ENCODE measurements around the gene HIVEP3.

The HIVEP3 gene

GRCh38 chr1:41468122-41468762 is 450.5 kb downstream of the HIVEP3 start:
- Histone ChIP-seq H3K4me3 (no peak overlapping the region), H3K27ac (no peak overlapping the region)
- no peak for TF ChIP-seq CTCF (IDR thresholded peaks at IDR 0.05)
- DNase-seq (ENCODE audit: low spot score): no peak

GRCh38 chr1:41467673-41468072 is 451.0 kb downstream of the HIVEP3 start:
- no peak for TF ChIP-seq CTCF (IDR thresholded peaks at IDR 0.05)
- Histone ChIP-seq H3K4me3 (no peak overlapping the region), H3K27ac (no peak overlapping the region)
- DNase-seq (ENCODE audit: low spot score): no peak

- Histone ChIP-seq H3K27ac (no peak overlapping the region), H3K4me3 (no peak overlapping the region)
- no peak for TF ChIP-seq CTCF (IDR thresholded peaks at IDR 0.05)
- no peak for DNase-seq (ENCODE audit: low spot score)
These were observed 452.6 kb downstream of the HIVEP3 start for GRCh38 chr1:41466146-41466545.

GRCh38 chr1:41465741-41466140 is 453.0 kb downstream of the HIVEP3 start:
- Histone ChIP-seq H3K4me3 (no peak overlapping the region), H3K27ac (no peak overlapping the region)
- no peak for DNase-seq (ENCODE audit: low spot score)
- no peak for TF ChIP-seq CTCF (IDR thresholded peaks at IDR 0.05)

GRCh38 chr1:41464885-41465284 is 453.8 kb downstream of the HIVEP3 start:
- no peak for DNase-seq (ENCODE audit: low spot score)
- Histone ChIP-seq H3K27ac (no peak overlapping the region), H3K4me3 (no peak overlapping the region)
- TF ChIP-seq CTCF (IDR thresholded peaks at IDR 0.05): no peak

- H3K27ac ChIP-seq: no peak overlapping the region
- DNase-seq (ENCODE audit: low spot score): no peak
- no peak overlapping the region for H3K4me3 ChIP-seq
- no peak for TF ChIP-seq CTCF (IDR thresholded peaks at IDR 0.05)
These were observed 455.2 kb downstream of the HIVEP3 start for GRCh38 chr1:41463516-41463915.

- H3K27ac ChIP-seq: no peak overlapping the region
These were observed 456.1 kb downstream of the HIVEP3 start for GRCh38 chr1:41462680-41463004.

More at GRCh38 chr1:41462680-41463004, 456.1 kb downstream of the HIVEP3 start:
- no peak for DNase-seq (ENCODE audit: low spot score)
- H3K4me3 ChIP-seq: no peak overlapping the region
- TF ChIP-seq CTCF (IDR thresholded peaks at IDR 0.05): no peak

Measured in coronary artery (tissue), 2 donors.